Gastrocnemius medialis (tissue), 4 donors: Measurements from ENCODE around the gene TEX19.

Experiments used
- POLR2A ChIP-seq, 2 donors: fragments of 450-650 bp; IDR thresholded peaks; one replicate each; pipeline ENCODE4 v1.6.1; 2017; ENCODE audit warnings: antibody characterized with exemption in 2 of 2, mild to moderate bottlenecking in 2 of 2, moderate library complexity in 2 of 2
- TF ChIP-seq, protein P1 (sequence below), 5 experiments: fragments of 450-650 bp in 3 of 5; fragments of 200-600 bp in 2 of 5; sonication (generic) in 2 of 5; IDR thresholded peaks in 4 of 5; conservative IDR thresholded peaks in 1 of 5; 1 replicate in 4 of 5; 2 replicates in 1 of 5; pipeline ENCODE4 v1.5.1; 2016 to 2019; ENCODE audit warnings: antibody characterized with exemption in 5 of 5, mild to moderate bottlenecking in 3 of 5, moderate library complexity in 3 of 5

DNA sequence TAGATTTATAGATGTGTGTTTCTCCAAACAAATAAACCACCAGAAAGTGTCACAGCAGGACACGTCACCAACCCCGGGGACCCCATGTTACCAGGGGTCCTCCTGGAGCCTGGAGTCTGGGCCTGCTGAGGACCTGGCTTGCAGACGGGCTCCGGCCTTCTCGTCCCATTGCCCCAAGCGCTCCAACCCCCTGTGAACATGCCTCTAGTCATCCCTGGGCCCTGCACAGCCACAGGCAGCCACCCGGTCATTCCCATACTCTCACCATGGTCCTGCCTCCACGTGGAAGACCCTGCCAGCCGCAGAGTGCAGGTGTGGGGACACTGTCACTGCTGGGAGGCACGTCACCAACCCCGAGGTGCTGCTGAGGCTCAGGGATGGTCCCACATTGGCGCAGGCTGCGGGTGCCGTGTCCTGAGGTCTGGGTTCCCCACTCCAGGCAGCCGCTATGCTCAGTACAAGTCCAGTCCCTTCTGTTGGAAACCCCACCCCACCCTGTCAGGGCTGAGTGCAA is 30.0 kb upstream of the TEX19 start:
- TF ChIP-seq, protein P1, sequence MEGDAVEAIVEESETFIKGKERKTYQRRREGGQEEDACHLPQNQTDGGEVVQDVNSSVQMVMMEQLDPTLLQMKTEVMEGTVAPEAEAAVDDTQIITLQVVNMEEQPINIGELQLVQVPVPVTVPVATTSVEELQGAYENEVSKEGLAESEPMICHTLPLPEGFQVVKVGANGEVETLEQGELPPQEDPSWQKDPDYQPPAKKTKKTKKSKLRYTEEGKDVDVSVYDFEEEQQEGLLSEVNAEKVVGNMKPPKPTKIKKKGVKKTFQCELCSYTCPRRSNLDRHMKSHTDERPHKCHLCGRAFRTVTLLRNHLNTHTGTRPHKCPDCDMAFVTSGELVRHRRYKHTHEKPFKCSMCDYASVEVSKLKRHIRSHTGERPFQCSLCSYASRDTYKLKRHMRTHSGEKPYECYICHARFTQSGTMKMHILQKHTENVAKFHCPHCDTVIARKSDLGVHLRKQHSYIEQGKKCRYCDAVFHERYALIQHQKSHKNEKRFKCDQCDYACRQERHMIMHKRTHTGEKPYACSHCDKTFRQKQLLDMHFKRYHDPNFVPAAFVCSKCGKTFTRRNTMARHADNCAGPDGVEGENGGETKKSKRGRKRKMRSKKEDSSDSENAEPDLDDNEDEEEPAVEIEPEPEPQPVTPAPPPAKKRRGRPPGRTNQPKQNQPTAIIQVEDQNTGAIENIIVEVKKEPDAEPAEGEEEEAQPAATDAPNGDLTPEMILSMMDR (IDR thresholded peaks at IDR 0.05 in 4 of 5, conservative IDR thresholded peaks at IDR 0.05 in 1 of 5): no peak
- TF ChIP-seq POLR2A (IDR thresholded peaks at IDR 0.05): no peak
